HepG2 (cell line): ENCODE results near the gene TFB1M. TPM values are rescaled to one million over a fixed set of nuclear protein-coding genes. Genes with fewer than 3 reads are reported as not detected.

Experiments
- HNF1B ChIP-seq: sonication (generic); formaldehyde crosslinking; IDR thresholded peaks from 2 replicates; pipeline ENCODE4 v1.5.1; 2020; ENCODE audit warnings: mild to moderate bottlenecking, moderate library complexity, missing genetic modification reagents
- NFYC ChIP-seq: IDR thresholded peaks from 2 replicates; pipeline ENCODE4 v1.6.1; 2016; ENCODE audit warnings: missing genetic modification reagents, missing compliant biosample characterization
- SNAI1 ChIP-seq: sonication (generic); formaldehyde crosslinking; IDR thresholded peaks from 2 replicates; pipeline ENCODE4 v1.5.0; 2020; ENCODE audit warnings: mild to moderate bottlenecking, missing genetic modification reagents, borderline replicate concordance
- SNAPC4 ChIP-seq: sonication (generic); formaldehyde crosslinking; IDR thresholded peaks from 2 replicates; pipeline ENCODE4 v1.4.0; 2020; ENCODE audit warnings: mild to moderate bottlenecking, missing genetic modification reagents
- TEAD3 ChIP-seq: optimal IDR thresholded peaks from 2 replicates; pipeline ENCODE3; 2016; ENCODE audit warnings: borderline replicate concordance
- ZBTB21 ChIP-seq: sonication (generic); formaldehyde crosslinking; IDR thresholded peaks from 2 replicates; pipeline ENCODE4 v1.4.0; 2020; ENCODE audit warnings: missing genetic modification reagents
- ZMYM3 ChIP-seq: sonication (generic); formaldehyde crosslinking; IDR thresholded peaks from 2 replicates; pipeline ENCODE4 v1.5.1; 2020; ENCODE audit warnings: mild to moderate bottlenecking, missing genetic modification reagents
- ZNF816 ChIP-seq: sonication (generic); formaldehyde crosslinking; IDR thresholded peaks from 2 replicates; pipeline ENCODE4 v1.8.0; 2022; ENCODE audit warnings: missing genetic modification reagents, mild to moderate bottlenecking, borderline replicate concordance
- polyA plus RNA-seq, 8 experiments: library from polyadenylated mRNA; depleted of rRNA in 3 of 8; stranded (reverse) in 7 of 8; unstranded in 1 of 8; fragments of >200 nt; fragmentation: Illumina TruSeq in 4 of 8; extraction: Trizol in 4 of 8; gene quantifications; 2 replicates each; pipeline versions ENCODE4 v1.2.1 to v1.2.3, GENCODE V29; 2011 to 2016; ENCODE audit warnings: low read depth in 4 of 8, missing spikeins in 1 of 8, mixed read lengths in 1 of 8; ENCODE audit not compliant: insufficient read depth in 1 of 8
- total RNA-seq, 5 experiments: library from RNA; depleted of rRNA; stranded (reverse); fragments of >200 nt; fragmentation: Illumina TruSeq; extraction: Trizol; gene quantifications; 2 replicates each; pipeline ENCODE4 v1.2.3, GENCODE V29; 2016; ENCODE audit warnings: low read depth in 1 of 5
- TF ChIP-seq, protein P1 (sequence below): IDR thresholded peaks from 2 replicates; pipeline ENCODE4 v1.6.1; 2012; ENCODE audit warnings: low read depth, low read length, improper control_type of control experiment

Gene TFB1M
- total and polyA plus RNA-seq, 2 of the 13 experiments (the other 11 are each of a cell fraction or from before 2014, with no cell fraction given), result 91.4 to 122 TPM

GRCh38 chr6:155313602-155314091 is 637 bp downstream of the TFB1M start (continued):
- no peak for TF ChIP-seq HNF1B (CRISPR knock-in tag)
- TF ChIP-seq ZNF816 (CRISPR knock-in tag), result peak; percentile 40; the same call in 1 of the 2 replicates
- no peak for TF ChIP-seq NFYC (CRISPR knock-in tag)
- no peak; the same call in 1 of the 2 replicates for TF ChIP-seq ZMYM3 (CRISPR knock-in tag)
- TF ChIP-seq SNAPC4 (CRISPR knock-in tag), result no peak
- TF ChIP-seq ZBTB21, result no peak
- peak; percentile 80; the same call in 1 of the 2 replicates for TF ChIP-seq SNAI1 (CRISPR knock-in tag)
- TF ChIP-seq TEAD3 (CRISPR knock-in tag), result peak; percentile 17
- TF ChIP-seq, protein P1, sequence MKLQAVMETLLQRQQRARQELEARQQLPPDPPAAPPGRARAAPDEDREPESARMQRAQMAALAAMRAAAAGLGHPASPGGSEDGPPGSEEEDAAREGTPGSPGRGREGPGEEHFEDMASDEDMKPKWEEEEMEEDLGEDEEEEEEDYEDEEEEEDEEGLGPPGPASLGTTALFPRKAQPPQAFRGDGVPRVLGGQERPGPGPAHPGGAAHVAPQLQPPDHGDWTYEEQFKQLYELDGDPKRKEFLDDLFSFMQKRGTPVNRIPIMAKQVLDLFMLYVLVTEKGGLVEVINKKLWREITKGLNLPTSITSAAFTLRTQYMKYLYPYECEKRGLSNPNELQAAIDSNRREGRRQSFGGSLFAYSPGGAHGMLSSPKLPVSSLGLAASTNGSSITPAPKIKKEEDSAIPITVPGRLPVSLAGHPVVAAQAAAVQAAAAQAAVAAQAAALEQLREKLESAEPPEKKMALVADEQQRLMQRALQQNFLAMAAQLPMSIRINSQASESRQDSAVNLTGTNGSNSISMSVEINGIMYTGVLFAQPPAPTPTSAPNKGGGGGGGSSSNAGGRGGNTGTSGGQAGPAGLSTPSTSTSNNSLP, result 0 out of 2 replicates have a peak, but pooled peaks have one; percentile 12
